Measurements from ENCODE around the gene FUOM. TPM values are rescaled to one million over a fixed set of nuclear protein-coding genes. Genes with fewer than 3 reads are reported as not detected.

Gene FUOM
- total RNA-seq, 1 experiment from 2014 or later = 41.8 TPM

GRCh38 chr10:133372507-133372906 is 14.7 kb upstream of the FUOM start:
- Histone ChIP-seq H2BK12ac (ENCODE audit: insufficient read length, low read depth, low read length) (no peak overlapping the region), H2BK20ac (ENCODE audit: low read depth, low read length, poor library complexity, severe bottlenecking) (no peak overlapping the region), H3K79me2 (ENCODE audit: insufficient read depth, low read length) (no peaks in the 10 kb centered on the region), H3K9ac (ENCODE audit: extremely low read depth, insufficient read length, low read length) (no peak overlapping the region), H3K4ac (ENCODE audit: low read depth, low read length) (no peak overlapping the region), H3K4me2 (ENCODE audit: insufficient read depth, insufficient read length, low read length) (no peak overlapping the region), H3K27ac (ENCODE audit: insufficient read length, low read depth, low read length) (no peak overlapping the region), H3K18ac (ENCODE audit: insufficient read length, low read depth, low read length) (no peak overlapping the region), H3K14ac (ENCODE audit: insufficient read depth, low read length) (no peak overlapping the region), H3K23ac (ENCODE audit: insufficient read length, low read depth, low read length) (no peak overlapping the region), H2BK5ac (ENCODE audit: insufficient read length, low read length) (no peak overlapping the region), H3T11ph (ENCODE audit: low read length) (no peak overlapping the region), H2BK120ac (ENCODE audit: low read depth, low read length, poor library complexity, severe bottlenecking) (no peak overlapping the region), H4K91ac (ENCODE audit: insufficient read length, low read depth, low read length) (no peak overlapping the region), H4K5ac (ENCODE audit: insufficient read length, low read depth, low read length) (no peak overlapping the region), H3K56ac (ENCODE audit: insufficient read length, low read depth, low read length) (no peak overlapping the region), H4K8ac (replicated peaks; ENCODE audit: insufficient read length, low read depth, low read length) (no peak overlapping the region), H3K27me3 (ENCODE audit: insufficient read depth, low read length) (peaks cover 11% of the 10 kb centered on the region), H3K79me1 (ENCODE audit: insufficient read depth, low read depth, low read length, poor library complexity, severe bottlenecking) (no peaks in the 10 kb centered on the region), H2AK5ac (ENCODE audit: insufficient read length, low read length) (no peak overlapping the region), H2AFZ (ENCODE audit: low read length) (no peak overlapping the region), H3K4me1 (ENCODE audit: insufficient read depth, low read length) (no peaks in the 10 kb centered on the region), H2BK15ac (ENCODE audit: low read depth, low read length) (no peak overlapping the region), H3K9me3 (ENCODE audit: control insufficient read depth, low read depth, low read length) (no peaks in the 10 kb centered on the region), H3K23me2 (ENCODE audit: insufficient read length, low read depth, low read length, poor library complexity, severe bottlenecking) (no peaks in the 10 kb centered on the region), H4K20me1 (ENCODE audit: control insufficient read depth, insufficient read depth, insufficient read length) (no peaks in the 10 kb centered on the region)
- no peak overlapping the region for H3K27ac Mint-ChIP-seq
- H3K36me3 Mint-ChIP-seq (ENCODE audit: insufficient read depth in 1 of 3, low read depth in 3 of 3) = peaks cover 15 to 36% (median 35%) of the 10 kb centered on the region in 3 experiments; a peak in 6 of 7 replicates
- H3K9me3 Mint-ChIP-seq = peaks cover 0 to 2% of the 10 kb centered on the region in 2 experiments; a peak in 2 of 5 replicates
- peak overlapping the region; percentile 64 to 77 for H3K4me3 Mint-ChIP-seq
- WGBS (ENCODE audit: extremely low coverage, insufficient read length, low lambda C conversion rate) = no CpG with 5 or more reads among the region's 20 CpGs
- DNase-seq = no peak
- H3K27me3 Mint-ChIP-seq (ENCODE audit: low read depth) = peaks cover 38% of the 10 kb centered on the region
- peaks cover 2 to 7% of the 10 kb centered on the region in 2 experiments; a peak in 3 of 4 replicates for H3K4me1 Mint-ChIP-seq
- no peak for TF ChIP-seq CTCF (conservative IDR thresholded peaks at IDR 0.05)
